HTR-8/SVneo (cell line): ENCODE data around the gene CD58.

Experiments
- DNase-seq: peaks from one replicate; pipeline ENCODE4 v3.0.0; 2011; ENCODE audit warnings: low spot score, mixed read lengths; ENCODE audit not compliant: insufficient read length
- FAIRE-seq: peaks from 2 replicates; lab custom pipeline; 2011; peaks lifted over from hg19 to GRCh38; lab: Jason Lieb, UNC

CD58 gene

DNA sequence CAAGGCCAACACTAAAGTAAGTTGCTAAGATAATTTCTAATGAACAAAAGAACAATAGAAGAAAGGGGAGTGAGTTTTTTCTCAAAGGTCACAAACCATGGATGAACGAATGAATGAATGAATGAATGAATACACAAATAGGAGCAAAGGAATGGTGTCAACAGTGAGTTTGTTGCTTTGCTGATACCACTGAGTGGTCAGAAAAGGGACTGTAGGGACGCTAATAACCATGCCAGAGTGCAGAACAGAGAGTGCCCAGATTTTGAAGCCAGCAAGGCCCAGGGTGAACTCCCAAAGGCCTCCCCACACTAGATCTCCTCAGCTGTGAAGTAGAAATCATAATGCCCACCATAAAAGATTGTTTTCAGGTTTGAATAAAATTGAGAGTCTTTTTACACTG, 15.9 kb downstream of the CD58 start:
- DNase-seq (no peak), FAIRE-seq (no peak)

DNA sequence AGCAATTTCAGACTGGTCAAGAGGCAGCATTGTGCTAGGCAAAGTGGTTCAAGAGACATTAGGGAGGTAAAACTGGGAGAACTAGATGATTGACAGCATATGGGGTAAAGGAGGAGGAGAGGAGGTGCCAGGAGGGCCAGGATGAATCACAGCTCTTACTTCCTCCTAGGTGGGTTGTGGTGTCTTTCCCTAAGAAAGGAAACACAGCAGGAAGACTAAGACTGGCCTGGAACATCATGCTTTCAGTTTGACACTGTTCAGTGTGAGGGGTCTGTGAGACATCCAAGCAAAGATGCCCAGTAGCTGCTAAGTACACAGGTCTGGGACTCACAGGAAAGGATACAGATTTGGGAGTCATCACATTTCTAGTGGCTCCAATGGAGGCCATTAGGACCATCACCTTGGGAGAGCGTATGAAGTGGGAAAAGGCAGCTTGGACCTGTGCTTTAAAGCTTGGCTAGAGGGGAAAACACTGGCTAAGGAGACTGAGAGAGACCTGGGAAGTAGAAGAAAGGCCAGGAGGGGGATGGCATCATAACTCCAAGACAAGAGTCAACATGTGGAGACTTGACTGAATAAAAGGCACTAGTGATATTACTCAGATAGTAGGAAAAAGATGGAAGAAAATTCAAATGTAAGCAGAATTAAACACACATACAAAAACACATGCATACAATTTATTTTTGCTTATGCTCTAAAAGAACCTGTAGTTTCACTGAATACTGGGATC, 17.3 kb downstream of the CD58 start:
- no peak for DNase-seq

DNA sequence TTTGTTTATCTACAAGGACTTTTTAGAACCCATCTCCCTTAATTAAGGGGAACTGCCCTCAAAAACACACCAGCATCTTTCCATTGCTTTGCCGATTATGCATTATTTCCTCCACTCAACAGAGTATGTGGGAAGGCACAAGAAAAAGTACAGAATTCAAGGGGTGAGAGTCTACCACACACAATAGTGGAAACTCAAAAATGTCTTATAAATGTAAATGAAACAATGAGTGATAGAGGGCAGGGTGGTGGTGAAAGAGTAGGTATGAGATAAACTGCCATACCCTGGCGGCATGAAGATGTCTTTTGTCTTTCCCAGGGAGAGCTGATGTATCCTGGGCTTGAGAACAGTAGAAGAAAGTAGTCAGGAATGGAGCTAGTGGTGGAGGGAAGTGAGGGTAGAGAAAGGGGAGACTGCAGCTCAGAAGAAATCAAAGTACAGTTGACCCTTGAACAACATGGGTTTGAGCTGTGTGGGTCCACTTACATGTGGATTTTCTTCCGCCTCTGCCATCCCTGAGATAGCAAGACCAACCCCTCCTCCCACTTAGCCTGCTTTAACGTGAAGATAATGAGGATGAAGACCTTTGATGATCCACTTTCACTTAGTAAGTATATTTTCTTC, 24.4 kb downstream of the CD58 start:
- no peak for FAIRE-seq
- no peak for DNase-seq

More for the DNA sequence above, 17.3 kb downstream of the CD58 start:
- no peak for FAIRE-seq

DNA sequence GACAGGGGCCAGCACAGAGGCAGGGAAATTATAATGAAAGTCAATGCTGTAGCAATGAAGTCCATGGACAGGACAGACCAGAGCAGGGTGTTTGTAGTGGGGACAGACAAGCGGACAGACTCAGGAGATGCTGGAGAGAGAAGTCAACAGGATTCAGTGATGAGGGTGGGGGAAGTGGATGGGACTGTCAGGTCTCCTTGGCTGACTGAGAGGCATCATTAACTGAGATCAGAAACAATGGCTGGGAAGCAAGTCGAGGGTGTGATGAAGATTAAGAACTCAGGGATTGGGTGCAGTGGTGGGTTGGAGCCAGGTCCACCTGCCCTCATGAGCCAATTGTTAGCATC, 25.5 kb downstream of the CD58 start:
- DNase-seq (no peak), FAIRE-seq (no peak)

DNA sequence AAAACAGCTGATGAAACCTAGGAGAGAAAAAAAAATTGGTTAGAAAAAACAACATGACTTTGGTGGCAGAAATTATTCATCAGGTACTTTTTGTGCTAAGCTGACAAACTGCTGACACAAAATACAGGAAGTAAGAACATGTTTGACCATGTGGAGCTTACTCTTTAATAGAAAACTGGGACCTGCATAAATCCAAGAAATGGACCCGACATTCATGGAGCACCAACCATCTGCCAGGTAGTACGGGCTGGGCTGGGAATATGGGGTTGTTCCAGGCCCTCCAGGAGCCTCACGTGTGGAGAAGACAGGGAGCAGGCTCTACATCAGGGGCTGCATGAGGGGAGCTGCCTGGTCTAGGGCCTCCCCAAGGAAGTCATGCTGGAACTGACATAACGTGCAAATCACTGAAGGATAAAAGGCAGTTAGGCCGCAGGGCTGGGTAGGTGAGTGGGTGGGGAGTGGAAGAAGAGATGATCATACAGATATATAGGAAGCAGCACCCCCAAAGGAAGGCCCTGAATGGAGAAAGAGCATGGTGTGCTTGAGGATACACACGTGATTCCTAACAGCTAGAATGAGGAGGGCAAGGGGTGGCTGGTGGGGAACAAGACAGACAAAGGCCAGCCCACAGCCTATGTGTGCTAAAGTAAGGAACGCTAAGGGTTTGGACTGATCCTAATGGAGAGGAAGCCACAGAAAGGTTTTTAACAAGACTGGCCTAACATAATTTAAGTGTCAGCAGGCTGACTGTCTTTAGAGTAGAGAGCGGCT, 26.1 kb downstream of the CD58 start:
- DNase-seq (no peak), FAIRE-seq (no peak)

DNA sequence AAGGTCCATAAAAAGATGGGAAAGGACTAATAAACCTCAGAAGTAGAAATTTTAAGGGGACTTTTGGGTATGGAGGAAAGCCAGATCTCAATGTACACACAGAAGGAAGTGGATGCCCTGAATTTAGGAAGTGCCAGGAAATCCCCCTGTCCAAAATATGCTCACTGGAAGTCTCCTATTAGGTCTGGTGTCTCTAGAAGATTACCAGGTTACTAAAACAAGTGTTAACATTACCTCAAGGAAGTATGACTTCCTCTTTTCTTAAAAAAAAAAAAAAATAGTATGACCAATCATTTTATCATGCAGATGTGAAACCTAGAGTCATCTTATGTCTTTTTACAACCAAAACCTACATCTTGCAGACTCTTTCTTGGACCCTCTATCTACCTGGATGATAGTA, 30.7 kb downstream of the CD58 start:
- FAIRE-seq (no peak), DNase-seq (no peak)

DNA sequence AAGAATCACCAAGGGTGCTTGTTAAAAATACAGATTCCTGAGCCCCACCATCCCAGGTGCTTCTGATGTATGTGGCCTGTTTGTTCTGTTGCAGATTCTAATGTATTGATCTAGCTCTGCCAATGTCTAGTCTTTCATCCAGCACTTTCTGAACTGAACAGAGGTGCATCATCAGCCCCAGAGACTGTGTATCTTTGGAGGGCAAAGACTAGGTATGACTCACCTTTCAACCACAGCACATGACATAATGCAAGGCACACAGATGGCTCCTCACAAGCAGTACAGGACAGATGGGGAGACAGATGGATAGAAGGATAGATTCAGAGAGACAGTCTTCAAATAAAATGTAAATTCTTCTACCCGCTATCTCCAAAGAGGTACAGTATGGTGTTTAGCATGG, 32.3 kb downstream of the CD58 start:
- no peak for FAIRE-seq
- no peak for DNase-seq

DNA sequence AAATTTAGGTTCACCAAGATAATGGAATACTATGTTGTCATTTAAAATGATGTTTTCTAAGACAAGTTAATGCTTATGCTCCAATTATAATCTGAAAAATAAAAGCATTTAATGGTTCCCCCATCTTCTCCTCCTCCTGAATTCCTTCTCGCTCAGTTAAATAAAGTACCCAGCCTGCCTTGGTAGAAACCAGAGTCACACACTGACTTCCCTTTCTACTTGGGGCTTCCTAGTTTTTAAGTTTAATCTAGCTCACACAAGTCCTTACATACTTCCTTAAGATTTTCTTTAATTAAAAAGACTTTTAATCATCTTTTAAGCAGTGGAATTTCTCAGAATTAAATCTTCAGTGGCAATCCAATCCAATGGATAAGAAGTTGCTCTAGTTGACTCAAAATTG, 32.9 kb downstream of the CD58 start:
- no peak for FAIRE-seq
- no peak for DNase-seq

DNA sequence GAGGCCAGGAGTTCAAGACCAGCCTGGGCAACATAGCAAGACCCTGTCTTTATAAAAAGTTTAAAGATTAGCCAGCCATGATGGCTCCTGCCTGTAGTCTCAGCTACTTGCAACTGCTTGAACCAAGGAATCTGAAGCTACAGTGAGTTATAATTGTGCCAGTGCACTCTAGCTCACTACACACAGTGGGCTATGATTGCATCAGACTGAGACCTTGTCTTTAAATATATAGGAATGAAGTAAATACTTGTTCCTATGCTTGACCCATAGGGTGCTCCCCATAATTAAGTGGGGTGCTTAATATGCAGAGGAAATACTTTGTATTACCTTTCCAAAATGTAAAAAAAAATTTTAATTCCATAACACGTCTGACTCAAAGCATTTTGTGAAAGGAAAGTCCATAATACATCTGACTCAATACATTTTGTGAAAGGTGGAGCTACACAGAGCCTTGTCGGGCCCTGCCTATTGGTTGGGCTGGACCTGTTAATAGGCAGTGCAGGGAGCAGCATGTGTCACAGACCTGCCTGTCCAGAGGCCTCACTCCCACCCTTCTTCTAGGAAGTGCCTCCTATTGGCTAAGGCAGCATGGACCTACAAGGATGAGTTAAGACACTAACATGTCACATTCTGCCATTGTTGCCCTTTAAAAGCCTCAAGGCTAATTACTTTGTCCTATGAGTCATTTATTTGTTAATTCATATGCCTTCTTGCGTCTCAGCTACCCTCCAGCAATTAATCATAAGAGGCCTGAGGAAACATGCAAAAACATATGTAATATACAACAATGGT, 33.6 kb downstream of the CD58 start:
- no peak for FAIRE-seq
- DNase-seq, result no peak

DNA sequence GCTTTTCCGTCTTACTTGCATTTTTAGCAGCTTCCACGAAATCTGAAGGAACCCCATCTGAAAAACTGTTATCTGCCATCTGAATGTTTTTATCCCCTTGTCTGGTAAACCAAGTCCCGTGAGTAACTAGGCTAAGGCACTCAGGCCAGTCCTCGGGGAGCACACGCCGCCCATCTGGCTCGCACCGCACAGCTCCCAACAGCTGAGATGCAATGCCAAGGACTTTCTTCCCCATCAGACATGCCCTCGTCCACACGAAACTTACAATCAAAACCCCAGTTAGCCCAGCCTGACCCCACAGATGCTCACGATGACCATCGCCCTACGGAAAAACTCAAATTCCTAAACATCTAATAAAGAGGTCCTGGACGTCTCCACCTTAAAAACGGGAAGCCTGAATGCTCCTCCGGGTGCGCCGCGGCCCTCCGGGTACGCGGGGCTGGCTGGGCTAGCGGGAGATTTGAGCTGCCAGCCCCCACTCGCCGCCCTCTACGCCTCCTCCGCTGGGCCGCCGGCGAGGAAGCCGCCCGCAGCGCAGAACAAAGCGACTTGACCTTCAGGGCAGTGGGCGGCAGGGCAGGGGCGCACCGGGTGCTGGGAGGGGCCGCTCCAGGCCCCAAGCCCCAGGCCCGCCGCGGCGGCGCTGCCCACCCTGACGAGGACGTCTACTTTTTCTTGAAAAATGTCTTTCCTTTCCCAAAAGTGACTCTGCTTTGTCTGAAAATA, 36.6 kb downstream of the CD58 start:
- DNase-seq (no peak), FAIRE-seq (no peak)

DNA sequence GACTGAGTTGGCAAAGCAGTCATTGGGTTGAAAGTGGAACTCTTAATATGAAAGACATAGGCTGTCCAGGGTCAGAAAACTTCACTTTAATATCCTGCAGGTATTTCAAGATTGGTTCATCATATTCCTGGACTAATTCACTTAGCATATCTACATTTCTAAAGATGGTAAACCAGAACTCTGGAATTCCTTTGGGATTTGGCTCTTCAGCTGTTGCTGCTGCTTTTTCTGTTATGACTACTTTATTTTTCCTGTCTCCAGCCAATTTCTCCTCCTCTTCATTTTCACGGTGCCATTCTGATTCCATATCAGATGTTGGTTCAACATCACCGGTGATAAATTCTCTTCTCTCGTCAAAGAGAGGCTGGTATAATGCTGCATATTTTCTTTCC, 37.4 kb downstream of the CD58 start:
- FAIRE-seq, result no peak

DNA sequence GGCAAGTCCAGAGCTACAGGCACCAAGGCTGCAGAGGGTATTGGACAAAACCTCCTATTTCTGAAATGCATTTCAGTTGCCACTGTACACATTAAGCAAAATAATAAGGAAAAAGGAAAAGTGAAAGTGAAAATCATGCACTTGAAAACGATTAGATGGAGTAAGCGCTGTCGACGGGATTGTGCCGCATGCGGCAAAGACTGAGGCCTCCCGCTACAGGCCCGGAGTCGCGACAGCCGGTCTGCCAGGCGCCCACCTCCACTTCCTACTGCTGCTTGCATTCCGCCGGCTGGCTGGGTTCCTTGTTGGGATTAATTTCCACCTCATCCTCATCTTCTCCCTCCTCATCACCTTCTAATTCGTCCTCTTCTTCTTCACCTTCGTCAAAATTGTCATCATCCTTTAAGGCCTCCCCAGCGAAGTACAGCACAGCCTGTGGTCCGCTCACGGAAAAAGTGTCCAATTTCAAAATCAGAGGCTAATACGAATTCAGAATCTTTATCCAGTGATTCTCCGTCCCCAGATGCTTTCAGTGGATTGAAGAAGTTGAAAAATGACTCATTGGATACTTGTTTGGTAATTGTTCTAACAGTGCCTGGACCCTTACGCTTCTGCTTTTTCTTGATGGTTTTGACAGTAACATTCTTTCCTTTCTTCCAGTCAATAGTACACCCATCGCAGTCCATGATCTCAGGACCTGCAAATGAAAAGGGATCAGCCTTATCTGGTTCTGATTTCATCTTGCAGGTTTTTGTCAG, 38.0 kb downstream of the CD58 start:
- DNase-seq (no peak), FAIRE-seq (no peak)

More for the DNA sequence above, 37.4 kb downstream of the CD58 start:
- DNase-seq, result no peak

DNA sequence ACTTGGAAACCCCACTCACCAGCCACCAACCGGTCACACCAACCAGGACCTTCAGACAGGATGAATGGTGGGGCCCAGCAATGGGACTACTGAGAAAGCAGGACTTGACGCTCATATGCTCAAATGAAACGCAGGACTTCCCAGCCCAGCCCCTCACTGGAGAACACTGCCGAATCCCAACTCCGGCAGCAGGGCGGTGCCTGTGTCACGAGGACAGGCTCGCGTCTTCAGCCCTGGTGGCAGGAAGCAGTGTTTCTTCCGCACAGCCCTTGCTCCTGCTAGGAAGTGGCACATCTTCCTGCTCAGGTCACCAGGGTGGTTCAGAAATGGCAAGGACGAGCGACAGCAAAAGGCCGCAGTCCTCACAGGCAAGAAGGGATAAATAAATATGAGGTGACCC, 38.9 kb downstream of the CD58 start:
- DNase-seq (no peak), FAIRE-seq (no peak)

- FAIRE-seq (no peak), DNase-seq (no peak)
Observed at GRCh38 chr1:116529681-116530080, 41.1 kb downstream of the CD58 start.

DNA sequence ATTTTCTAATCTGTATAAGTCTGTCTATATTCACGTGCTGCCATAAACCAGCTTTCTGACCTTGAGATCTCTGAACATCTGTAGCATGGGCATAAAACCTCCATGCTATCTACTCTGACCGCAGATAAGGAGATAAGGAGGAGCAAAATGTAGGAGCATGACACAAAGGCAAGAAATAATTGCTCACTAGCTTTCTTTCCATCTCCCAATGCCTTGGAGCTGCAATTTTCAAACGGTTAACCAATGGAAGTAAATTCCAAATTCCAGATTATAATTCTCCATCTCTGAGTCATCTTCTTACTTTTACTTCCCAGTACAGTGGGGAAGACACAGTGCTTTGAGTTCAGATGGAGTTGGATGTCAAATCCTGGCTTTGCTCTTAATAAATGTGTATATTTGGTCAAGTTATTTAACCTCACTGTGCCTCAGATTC, 41.6 kb downstream of the CD58 start:
- DNase-seq (no peak), FAIRE-seq (no peak)

DNA sequence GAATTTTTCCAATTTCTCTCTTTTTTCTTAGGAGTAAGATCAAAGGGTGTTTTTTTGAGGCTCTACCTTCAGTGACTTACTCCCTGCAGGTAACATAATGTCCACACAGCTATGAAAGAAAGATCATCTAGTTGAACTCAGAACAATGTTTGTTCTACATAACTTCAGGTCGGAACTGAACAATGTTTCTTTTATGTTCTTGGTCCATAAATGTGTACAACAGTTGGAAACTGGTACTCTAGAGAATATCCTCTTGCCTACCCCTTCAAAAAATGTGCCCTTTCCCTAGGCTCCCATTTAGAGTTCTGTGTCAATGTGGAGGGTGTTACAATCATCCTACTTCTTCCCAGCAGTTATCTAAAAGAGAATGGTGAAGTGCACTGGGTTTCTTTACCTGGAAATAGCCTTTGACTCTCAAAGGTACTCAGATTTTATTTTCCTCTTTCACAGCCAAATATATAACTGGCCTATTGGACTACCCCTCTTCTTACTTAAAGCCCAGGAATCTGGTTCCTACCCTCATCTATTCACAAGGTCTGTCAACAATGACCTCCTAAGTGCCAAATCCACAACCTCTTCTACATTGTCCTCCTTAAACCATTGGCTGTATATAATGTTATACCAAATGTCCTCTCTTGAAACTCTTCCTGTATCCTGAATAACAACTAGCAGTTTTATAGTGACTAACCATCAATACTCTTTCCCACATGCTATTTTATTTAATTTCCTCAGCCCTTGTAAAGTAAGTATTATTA, 42.3 kb downstream of the CD58 start:
- no peak for FAIRE-seq

GRCh38 chr1:116525440-116525839, 45.4 kb downstream of the CD58 start:
- FAIRE-seq, result no peak
- DNase-seq, result no peak

More for the DNA sequence above, 42.3 kb downstream of the CD58 start:
- no peak for DNase-seq

DNA sequence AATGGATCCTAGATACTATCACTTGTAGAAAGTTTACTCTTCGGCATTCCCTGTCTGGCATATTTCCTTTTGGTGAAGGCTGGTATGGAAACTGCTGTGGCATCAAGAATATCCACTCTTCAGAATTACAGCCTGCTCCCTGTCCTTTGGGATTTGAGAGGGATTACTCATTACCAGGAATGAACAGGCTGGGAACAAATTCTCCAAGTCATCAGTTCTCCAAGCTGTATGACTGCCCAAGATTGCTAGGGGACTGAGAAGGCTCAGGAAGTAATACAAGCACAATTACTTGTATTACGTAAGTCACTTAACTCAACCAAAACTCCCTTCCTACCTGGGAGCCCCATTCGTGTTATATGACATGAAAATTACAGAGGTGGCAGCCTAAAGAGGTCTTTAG, 49.6 kb downstream of the CD58 start:
- DNase-seq, result no peak
- no peak for FAIRE-seq

DNA sequence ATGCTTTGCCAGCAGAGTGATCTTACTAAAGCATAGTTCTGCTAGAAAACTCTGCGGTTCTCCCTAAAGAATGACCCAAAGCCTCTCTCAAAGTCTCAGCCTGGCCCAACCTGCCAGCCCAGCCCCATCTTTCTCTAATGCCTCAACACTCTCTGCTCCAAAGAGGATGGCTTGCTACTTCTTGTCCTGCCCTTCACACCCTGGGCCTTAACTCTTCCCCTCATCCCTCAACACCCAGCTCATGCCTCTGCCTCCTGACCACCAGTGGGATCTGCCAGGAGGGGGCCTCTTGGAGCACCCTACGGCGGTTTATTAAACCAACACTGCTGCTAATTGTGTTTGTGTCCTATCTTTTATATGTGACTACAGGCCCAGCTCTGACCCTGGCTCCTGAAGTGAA, 52.4 kb downstream of the CD58 start:
- FAIRE-seq (no peak), DNase-seq (no peak)
